ENCODE data around the gene CCDC6. TPM values are rescaled to one million over a fixed set of nuclear protein-coding genes. Genes with fewer than 3 reads are reported as not detected.

The CCDC6 gene
- polyA plus RNA-seq, 3 donors, result 4.2 to 13.5 (median 6.2) TPM

DNA sequence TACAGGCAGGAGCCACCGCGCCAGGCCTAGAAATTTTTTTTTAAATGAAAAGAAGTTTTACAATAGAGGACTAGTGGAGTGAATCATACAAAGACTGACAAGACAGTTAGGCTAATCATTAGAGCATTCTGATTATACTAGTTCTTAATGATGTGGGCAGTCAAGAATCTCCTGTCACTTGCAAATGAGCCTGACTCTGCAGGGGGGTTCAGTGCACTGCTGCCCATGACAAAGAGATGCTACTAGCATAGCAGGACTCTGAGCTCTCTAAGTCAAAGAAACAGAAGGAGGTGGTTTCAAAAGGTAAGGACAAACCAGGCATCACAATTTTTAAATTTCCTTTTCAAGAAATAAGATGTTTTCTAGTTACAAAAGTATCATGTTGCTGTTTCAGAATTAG lies 59.0 kb downstream of the CCDC6 start:
- no CpG with 5 or more reads among the region's 2 CpGs for WGBS (ENCODE audit: insufficient coverage)
- H3K27me3 ChIP-seq (ENCODE audit: control insufficient read depth in 2 of 2, insufficient read depth in 2 of 2, low read length in 2 of 2), result no peaks in the 10 kb centered on the region
- no peak overlapping the region for H3K9ac ChIP-seq (ENCODE audit: insufficient read depth, low read length, poor library complexity, severe bottlenecking)
- H3K36me3 ChIP-seq (replicated peaks in 1 of 2; ENCODE audit: control insufficient read depth in 1 of 2, insufficient read depth in 2 of 2, low read length in 2 of 2), result peaks cover 42 to 85% of the 10 kb centered on the region in 2 donors
- peaks cover 0 to 2% (median 1%) of the 10 kb centered on the region in 3 donors for H3K27me3 Mint-ChIP-seq (ENCODE audit: low read depth in 3 of 3)
- H3K4me3 Mint-ChIP-seq, result no peak overlapping the region
- no peaks in the 10 kb centered on the region for H3K4me1 ChIP-seq (ENCODE audit: control insufficient read depth in 1 of 2, insufficient read depth in 2 of 2, low read length in 2 of 2)
- H3K36me3 Mint-ChIP-seq, result peaks cover 67 to 79% of the 10 kb centered on the region in 2 donors
- no peaks in the 10 kb centered on the region for H3K79me2 ChIP-seq (ENCODE audit: insufficient read depth, low read length)
- no peak overlapping the region for H2AFZ ChIP-seq (ENCODE audit: insufficient read depth, low read depth, low read length, poor library complexity, severe bottlenecking)
- intact Hi-C loops (cut with micrococcal nuclease), result no loop called here
- TF ChIP-seq, protein P1, sequence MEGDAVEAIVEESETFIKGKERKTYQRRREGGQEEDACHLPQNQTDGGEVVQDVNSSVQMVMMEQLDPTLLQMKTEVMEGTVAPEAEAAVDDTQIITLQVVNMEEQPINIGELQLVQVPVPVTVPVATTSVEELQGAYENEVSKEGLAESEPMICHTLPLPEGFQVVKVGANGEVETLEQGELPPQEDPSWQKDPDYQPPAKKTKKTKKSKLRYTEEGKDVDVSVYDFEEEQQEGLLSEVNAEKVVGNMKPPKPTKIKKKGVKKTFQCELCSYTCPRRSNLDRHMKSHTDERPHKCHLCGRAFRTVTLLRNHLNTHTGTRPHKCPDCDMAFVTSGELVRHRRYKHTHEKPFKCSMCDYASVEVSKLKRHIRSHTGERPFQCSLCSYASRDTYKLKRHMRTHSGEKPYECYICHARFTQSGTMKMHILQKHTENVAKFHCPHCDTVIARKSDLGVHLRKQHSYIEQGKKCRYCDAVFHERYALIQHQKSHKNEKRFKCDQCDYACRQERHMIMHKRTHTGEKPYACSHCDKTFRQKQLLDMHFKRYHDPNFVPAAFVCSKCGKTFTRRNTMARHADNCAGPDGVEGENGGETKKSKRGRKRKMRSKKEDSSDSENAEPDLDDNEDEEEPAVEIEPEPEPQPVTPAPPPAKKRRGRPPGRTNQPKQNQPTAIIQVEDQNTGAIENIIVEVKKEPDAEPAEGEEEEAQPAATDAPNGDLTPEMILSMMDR (IDR thresholded peaks at IDR 0.05), result no peak
- peak overlapping the region in 2 of 7 donors; percentile 37 to 79 for H3K27ac Mint-ChIP-seq
- no peak overlapping the region for H3K4me3 ChIP-seq (replicated peaks in 1 of 3; ENCODE audit: low read depth in 2 of 3, low read length in 3 of 3)
- peaks cover 0 to 4% (median 2%) of the 10 kb centered on the region in 7 donors for H3K9me3 Mint-ChIP-seq
- H4K20me1 ChIP-seq (ENCODE audit: insufficient read depth, low read length), result peaks cover 4% of the 10 kb centered on the region
- DNase-seq, result no peak
- peaks cover under 1% of the 10 kb centered on the region for H3K4me1 Mint-ChIP-seq
- no peak overlapping the region for H3K27ac ChIP-seq (ENCODE audit: low read depth in 1 of 2, low read length in 2 of 2)
- no peak overlapping the region for H3K4me2 ChIP-seq (replicated peaks; ENCODE audit: extremely low read depth, low read length, poor library complexity, severe bottlenecking)
- H3K9me3 ChIP-seq (replicated peaks in 1 of 2; ENCODE audit: control insufficient read depth in 1 of 2, insufficient read depth in 1 of 2, low read length in 2 of 2), result no peaks in the 10 kb centered on the region

DNA sequence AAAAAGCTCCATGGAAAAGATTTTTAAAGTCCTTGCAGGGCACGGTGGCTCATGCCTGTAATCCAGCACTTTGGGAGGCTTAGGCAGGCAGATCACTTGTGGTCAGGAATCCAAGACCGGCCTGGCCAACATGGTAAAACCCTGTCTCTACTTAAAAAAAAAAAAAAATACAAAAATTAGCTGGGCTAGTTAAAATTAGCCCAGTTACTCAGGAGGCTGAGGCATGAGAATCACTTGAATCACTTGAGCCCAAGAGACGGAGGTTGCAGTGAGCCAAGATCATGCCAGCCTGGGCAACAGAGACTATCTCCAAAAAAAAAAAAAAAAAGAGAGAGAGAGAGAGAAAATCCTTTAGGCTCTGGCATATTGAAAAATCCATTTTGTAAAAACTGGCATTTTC lies 61.9 kb downstream of the CCDC6 start:
- TF ChIP-seq, protein P1 (IDR thresholded peaks at IDR 0.05), result no peak
- peaks cover 18% of the 10 kb centered on the region for H3K4me1 Mint-ChIP-seq
- peaks cover 0 to 2% (median 1%) of the 10 kb centered on the region in 3 donors for H3K27me3 Mint-ChIP-seq (ENCODE audit: low read depth in 3 of 3)
- peaks cover 59 to 71% of the 10 kb centered on the region in 2 donors for H3K36me3 Mint-ChIP-seq
- Histone ChIP-seq H3K4me1 (ENCODE audit: control insufficient read depth in 1 of 2, insufficient read depth in 2 of 2, low read length in 2 of 2) (peaks cover 4 to 12% of the 10 kb centered on the region in 2 donors), H3K27me3 (ENCODE audit: control insufficient read depth in 2 of 2, insufficient read depth in 2 of 2, low read length in 2 of 2) (no peaks in the 10 kb centered on the region), H3K9ac (ENCODE audit: insufficient read depth, low read length, poor library complexity, severe bottlenecking) (no peak overlapping the region), H2AFZ (ENCODE audit: insufficient read depth, low read depth, low read length, poor library complexity, severe bottlenecking) (no peak overlapping the region), H3K4me2 (replicated peaks; ENCODE audit: extremely low read depth, low read length, poor library complexity, severe bottlenecking) (no peak overlapping the region), H3K36me3 (replicated peaks in 1 of 2; ENCODE audit: control insufficient read depth in 1 of 2, insufficient read depth in 2 of 2, low read length in 2 of 2) (peaks cover 30 to 56% of the 10 kb centered on the region in 2 donors), H3K4me3 (replicated peaks in 1 of 3; ENCODE audit: low read depth in 2 of 3, low read length in 3 of 3) (no peak overlapping the region), H4K20me1 (ENCODE audit: insufficient read depth, low read length) (peaks cover 3% of the 10 kb centered on the region), H3K9me3 (replicated peaks in 1 of 2; ENCODE audit: control insufficient read depth in 1 of 2, insufficient read depth in 1 of 2, low read length in 2 of 2) (no peaks in the 10 kb centered on the region), H3K79me2 (ENCODE audit: insufficient read depth, low read length) (no peaks in the 10 kb centered on the region), H3K27ac (ENCODE audit: low read depth in 1 of 2, low read length in 2 of 2) (no peak overlapping the region)
- intact Hi-C loops (cut with micrococcal nuclease), result no loop called here
- peak overlapping the region in 2 of 7 donors; percentile 38 to 65 for H3K27ac Mint-ChIP-seq
- peaks cover 0 to 4% (median 2%) of the 10 kb centered on the region in 7 donors for H3K9me3 Mint-ChIP-seq
- 90% methylated on average over 3 of the region's 3 CpGs for WGBS (ENCODE audit: insufficient coverage)
- no peak overlapping the region for H3K4me3 Mint-ChIP-seq
- no peak for DNase-seq
